HG03175 (cell line): ENCODE results near the gene SCG5.

Experiments
- ATAC-seq: cut with Tn5 transposase; IDR thresholded peaks from one replicate; pipeline ENCODE4 v1.9.1; 2021; ENCODE audit warnings: mild to moderate bottlenecking, moderate library complexity; ENCODE audit not compliant: unreplicated experiment

The SCG5 gene

GRCh38 chr15:32657941-32658340 is 16.4 kb downstream of the SCG5 start:
- ATAC-seq = no peak

GRCh38 chr15:32659340-32660155 is 18.0 kb downstream of the SCG5 start:
- no peak for ATAC-seq

GRCh38 chr15:32663671-32664070 is 22.2 kb downstream of the SCG5 start:
- no peak for ATAC-seq

- no peak for ATAC-seq
These were observed 23.3 kb downstream of the SCG5 start for GRCh38 chr15:32664796-32665195.

GRCh38 chr15:32667321-32667720 is 25.8 kb downstream of the SCG5 start:
- no peak for ATAC-seq

GRCh38 chr15:32668942-32669341 is 27.4 kb downstream of the SCG5 start:
- no peak for ATAC-seq

- no peak for ATAC-seq
These were observed 28.5 kb downstream of the SCG5 start for GRCh38 chr15:32669896-32670611.

GRCh38 chr15:32670623-32671022 is 29.1 kb downstream of the SCG5 start:
- ATAC-seq = no peak

GRCh38 chr15:32671339-32672325 is 30.1 kb downstream of the SCG5 start:
- no peak for ATAC-seq

- ATAC-seq = no peak
These were observed 33.2 kb downstream of the SCG5 start for GRCh38 chr15:32674681-32675080.

- ATAC-seq = no peak
These were observed 34.0 kb downstream of the SCG5 start for GRCh38 chr15:32675466-32675865.

- ATAC-seq = no peak
These were observed 34.7 kb downstream of the SCG5 start for GRCh38 chr15:32676169-32676568.

GRCh38 chr15:32677238-32677750 is 35.8 kb downstream of the SCG5 start:
- no peak for ATAC-seq

- no peak for ATAC-seq
These were observed 37.8 kb downstream of the SCG5 start for GRCh38 chr15:32679298-32679690.

GRCh38 chr15:32682569-32682968 is 41.1 kb downstream of the SCG5 start:
- no peak for ATAC-seq

- ATAC-seq = no peak
These were observed 41.6 kb downstream of the SCG5 start for GRCh38 chr15:32682977-32683630.

- no peak for ATAC-seq
These were observed 42.5 kb downstream of the SCG5 start for GRCh38 chr15:32683906-32684584.

GRCh38 chr15:32685576-32685975 is 44.1 kb downstream of the SCG5 start:
- no peak for ATAC-seq

GRCh38 chr15:32687556-32687955 is 46.0 kb downstream of the SCG5 start:
- no peak for ATAC-seq

GRCh38 chr15:32688151-32688639 is 46.7 kb downstream of the SCG5 start:
- no peak for ATAC-seq
